Middle frontal gyrus (tissue), 1 donor: Measurements from ENCODE around the gene PLOD1.
A peak's percentile ranks its signal among the peaks of the same experiment; 100 is the strongest.
"Not testable (repeated sequence)": the region's sequence is repeated elsewhere in the genome, so short reads cannot be mapped to it uniquely, and the experiment has no call there.

Experiments
- DNase-seq: peaks from one replicate; pipeline ENCODE4 v3.0.0-alpha.2; 2015; ENCODE audit warnings: low spot score; ENCODE audit errors: extremely low spot score

Gene PLOD1

DNA sequence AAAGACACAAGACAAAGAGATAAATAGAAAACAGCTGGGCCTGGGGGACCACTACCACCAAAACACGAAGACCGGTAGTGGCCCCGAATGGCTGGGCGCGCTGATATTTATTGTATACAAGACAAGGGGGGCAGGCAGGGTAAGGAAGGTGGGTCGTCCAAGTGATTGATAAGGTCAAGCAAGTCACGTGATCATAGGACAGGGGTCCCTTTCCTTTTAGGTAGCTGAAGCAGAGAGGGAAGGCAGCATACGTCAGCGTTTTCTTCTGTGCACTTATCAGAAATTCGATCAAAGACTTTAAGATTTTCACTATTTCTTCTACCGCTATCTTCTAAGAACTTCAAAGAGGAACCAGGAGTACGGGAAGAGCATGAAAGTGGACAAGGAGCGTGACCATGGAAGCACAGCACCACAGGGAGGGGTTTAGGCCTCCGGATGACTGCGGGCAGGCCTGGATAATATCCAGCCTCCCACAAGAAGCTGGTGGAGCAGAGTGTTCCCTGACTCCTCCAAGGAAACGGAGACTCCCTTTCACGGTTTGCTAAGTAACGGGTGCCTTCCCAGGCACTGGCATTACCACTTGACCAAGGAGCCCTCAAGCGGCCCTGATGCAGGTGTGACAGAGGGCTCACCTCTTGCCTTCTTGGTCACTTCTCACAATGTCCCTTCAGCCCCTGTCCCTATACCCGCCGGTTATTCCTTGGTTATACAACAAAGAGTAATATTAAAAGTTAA is 21.9 kb upstream of the PLOD1 start:
- not testable (repeated sequence) for DNase-seq

DNA sequence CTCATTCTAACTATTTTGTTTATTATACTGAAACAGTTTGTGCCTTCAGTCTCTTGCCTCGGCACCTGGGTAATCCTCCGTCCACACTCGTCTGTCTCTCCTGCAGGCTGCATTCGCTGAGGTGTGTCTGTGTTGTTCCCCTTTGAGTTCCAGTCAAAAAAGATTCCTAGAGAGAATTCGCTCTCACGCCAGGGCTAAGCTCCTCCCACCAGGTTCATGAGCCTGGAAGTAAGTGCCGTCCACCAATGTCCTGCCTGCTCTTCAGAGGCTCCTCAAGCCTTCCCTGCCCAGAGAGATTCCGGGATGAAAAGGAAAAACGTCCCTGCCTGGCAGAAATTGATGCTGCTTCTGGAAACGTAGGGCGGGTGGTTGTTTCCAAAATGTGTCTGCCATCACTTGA is 21.2 kb upstream of the PLOD1 start:
- no peak for DNase-seq

DNA sequence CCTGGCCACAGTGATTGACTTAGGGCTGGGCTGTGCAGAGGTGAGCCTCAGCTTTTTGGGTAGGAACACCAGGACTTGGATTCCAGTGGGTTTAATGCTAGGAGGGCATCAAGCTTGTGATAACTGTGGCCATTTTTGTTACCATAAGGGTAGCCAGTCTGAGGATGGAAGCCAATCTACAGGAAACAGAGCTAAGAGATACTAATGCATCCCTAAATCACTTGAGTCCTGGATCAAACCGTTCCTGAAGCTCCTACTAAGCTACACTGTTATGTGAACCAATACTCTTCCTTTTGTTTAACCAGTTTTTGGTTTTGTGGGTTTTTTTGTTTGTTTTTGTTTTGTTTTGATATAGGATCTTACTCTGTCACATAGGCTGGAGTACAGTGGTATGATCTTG is 20.5 kb upstream of the PLOD1 start:
- no peak for DNase-seq

DNA sequence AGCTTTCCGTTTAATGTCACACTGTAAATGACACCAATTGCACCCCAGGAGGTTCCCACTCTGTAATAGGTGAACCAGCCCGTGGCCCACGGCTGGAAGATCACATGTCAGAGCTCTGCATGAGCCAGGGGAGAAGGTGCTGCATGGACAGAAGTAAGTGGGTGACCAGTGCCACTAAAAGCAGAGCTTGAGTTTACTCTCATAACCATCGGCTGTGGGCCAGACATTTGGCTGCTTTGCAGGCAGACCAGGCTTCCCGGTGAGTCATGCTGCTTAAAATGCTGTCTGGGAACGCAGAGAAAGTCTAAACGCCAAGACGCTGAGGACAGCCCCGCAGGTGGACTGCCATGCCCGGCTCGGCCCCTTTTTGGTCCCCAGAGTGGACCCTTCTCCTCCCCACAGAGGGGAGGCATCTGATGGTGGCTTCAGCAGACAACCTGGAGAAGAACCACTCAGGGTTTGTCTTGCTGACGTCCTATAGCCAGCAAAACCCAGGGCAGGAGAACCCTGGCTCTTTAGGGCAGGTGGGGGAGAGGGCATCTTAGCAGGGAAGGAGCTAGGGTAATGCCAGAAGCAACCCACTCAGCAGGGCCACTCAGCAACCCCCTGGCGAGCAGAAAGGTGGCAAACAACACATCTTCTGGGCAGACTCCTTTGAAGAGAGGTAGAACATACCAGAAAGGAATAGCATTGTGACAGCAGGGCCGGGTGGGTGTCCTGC is 15.6 kb upstream of the PLOD1 start:
- peak; percentile 71 for DNase-seq

DNA sequence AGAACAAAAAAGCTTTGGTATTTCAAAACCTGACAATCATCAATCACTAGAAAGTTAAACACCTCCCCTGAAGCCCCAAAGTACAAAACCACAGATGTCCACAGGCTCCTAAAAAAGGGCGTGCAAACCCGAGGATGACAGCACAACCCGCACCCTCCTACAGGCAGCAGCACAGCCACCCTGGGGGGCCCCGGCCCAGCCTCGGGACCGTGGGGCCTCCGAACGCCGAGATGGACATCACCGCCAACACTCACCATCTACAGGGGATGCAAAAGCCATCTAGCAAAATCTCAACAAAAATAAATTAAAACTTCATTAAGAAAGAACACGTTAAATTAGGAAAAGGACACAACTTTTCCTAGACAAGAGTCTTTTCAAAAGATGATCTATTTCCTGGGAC is 14.9 kb upstream of the PLOD1 start:
- no peak for DNase-seq

DNA sequence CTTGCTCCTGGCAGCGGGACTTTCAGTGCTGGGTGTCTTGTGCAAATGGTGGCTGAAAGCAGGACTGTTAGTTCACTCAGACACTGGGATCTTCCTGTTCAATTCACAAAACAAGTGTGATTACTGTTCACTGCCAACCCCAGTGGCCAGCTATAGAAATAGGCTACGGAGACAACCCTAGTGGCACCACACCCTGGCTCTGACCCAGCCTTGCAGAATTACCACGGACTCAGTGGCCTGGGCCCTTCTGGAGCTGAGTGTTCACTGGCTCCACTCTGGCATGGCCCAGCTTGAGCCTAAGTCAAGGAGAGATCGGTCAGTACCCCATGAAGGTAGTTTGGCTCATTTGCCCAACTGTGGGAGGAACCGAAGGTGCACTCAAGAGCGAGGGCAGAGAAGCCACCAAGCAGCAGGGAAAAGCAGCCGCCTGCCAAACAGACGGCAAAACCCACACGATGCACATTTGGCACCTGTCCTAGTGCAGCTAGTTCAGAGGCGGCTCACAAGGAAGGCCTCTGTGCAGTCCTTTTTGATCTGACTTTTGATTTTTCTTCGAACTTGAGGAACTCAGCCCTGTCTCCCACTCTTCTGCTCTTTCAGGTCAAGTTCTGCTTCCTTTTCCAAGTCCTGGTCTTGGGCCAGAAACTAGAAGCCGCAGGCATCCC is 14.1 kb upstream of the PLOD1 start:
- peak; percentile 22 for DNase-seq

DNA sequence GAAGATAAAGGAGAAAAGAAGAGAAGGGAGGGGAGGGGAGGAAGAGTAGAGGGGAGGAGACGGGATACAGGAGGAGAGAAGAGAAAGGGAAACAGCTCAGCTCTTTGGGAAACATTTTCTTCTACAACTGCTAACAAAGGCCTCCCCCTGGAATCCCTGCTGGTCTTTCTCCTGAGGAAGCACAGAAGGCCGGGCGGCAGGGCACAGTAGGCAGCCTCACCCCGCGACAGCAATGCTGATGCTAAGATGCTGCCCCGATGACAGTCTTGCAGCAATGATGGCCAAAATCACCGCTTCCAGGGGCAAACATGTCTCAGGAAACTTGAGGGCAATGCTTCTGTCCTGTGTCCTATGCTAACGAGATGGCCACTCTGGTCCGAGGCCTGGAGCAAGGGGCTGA is 13.5 kb upstream of the PLOD1 start:
- no peak for DNase-seq

DNA sequence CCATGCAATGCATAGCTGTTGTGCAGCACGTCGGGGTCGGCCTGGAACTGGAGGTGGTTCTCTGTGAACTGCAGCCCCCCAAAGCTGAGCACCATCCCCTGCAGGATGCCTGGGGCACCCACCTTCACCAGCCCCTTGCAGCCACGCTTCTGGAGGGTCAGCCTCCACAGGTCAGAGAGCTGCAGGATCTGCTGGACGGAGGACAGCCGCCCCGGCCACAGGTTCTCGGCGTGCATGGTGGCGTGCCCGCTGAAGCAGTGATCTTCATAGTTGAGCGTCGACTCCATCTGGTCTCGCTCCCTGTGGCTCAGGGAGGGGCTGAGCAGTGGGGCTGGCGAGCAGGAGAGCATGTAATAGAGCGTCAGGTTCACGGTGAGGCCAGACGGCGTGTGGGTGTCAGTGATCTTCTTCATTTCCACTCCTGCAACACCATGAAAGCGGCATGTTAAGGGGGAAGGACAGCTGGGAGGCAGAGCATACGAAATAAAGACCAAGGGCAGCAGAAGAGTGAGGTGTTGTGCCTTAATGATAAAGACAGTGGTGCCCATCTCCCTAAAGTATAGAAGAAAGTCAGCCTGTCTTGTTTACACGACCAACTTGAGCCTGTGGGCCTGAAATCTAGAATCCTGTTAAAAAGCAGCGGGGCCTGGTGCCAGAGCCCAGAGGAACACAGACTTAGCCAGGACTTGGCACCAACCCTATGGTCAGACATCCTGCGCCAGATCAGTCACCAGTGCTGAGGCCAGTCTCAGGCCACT is 11.3 kb upstream of the PLOD1 start:
- DNase-seq = no peak

DNA sequence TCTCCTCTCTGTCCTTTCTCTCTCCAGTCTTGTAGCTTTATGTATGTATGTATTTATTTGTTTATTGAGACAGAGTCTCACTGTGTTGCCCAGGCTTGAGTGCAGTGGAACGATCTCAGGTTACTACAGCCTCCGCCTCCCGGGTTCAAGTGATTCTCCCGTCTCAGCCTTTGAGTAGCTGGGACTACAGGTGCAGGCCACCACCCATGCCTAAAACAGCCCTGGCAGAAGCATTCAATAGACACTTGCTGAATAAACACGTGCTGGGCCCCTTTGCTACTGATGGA is 10.7 kb upstream of the PLOD1 start:
- DNase-seq = no peak

DNA sequence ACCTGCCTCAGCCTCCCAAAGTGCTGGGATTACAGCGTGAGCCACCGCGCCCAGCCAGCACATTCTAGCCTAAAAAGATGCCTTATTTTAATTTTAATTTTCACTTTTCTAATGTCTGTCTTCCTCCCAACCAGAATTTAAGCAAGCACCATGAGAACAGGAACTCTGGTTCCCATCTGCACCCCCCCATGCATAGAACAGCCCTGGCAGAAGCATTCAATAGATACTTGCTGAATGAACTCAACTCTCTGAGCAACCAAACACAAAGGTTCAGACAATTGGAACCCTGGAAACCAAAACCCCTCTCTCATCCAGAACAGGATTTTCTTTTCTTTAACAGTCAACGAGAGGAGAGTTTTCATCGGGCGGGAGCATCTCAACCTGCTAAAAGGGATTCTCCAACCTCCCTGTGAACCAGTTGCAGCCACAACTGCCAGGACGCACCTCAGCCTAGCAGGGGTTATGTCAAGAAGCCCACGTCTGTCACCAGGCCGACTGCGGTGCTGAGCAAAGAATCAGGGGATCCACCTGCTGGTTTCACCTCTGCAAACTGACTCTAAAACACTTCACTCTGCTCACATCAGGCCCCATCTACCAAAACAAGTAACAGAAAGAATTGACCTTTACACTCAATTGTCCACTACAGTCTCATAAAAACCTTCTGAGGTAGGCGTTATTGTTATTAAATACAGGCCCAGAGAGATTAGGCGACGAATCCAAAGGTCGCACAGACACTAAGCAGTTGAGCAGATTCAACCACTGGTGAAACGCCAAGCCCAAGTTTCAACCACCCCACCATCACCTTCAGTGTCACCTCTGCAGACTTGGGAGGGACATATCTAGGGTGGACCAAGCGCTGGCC is 10.0 kb upstream of the PLOD1 start:
- DNase-seq = no peak

DNA sequence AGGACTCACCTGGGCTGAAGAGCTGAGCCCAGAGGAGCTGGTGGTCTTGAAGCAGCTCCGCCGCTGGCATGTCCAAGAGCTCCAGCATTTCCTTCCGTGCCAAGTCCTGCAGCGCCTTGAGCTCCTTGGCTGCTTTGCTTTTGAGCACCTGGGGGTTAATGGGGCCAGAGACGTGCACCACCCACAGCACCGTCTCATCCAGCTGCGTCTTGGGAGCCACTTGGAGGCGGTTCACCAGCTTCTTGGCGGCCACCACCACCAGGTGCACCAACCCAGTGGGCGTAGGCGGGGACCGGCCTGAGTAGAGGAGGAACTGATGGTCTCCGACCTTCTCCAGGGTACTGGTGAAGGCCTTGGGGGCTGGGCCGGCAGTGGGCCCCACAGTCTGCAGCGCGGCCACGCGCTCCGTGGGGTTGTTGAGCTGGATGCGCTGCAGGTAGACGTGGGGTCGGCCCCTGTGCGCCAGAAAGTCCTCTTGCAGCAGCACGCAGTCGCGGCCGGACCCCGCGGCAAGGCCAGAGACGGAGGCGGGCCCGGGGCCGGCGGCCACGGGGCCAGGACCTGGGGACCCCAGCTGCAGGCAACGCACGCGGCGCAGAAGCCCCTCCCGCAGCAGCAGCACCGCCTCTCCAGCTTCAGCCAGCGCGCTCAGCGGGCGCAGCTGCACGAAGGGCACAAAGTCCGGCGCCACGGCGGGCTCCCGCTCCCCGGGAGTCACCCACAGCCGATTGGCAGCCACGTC is 9.2 kb upstream of the PLOD1 start:
- DNase-seq = not testable (repeated sequence)

DNA sequence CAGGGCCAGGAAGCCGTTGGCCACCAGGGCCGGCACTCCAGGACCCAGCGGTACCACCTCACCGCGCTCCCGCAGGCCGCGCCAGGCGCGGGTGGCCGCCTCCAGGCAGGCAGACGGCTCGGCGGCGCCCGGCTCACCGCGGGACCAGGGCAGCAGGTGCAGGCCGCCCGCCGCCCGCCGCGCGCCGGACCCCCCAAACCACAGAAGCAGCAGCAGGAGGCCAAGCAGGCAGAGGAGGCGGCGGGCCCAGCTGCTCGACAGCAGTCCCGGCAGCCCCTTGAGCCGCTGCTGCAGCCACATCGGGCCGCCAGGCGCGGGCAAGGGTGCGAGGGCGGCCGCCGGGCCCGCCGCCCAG is 8.6 kb upstream of the PLOD1 start:
- no peak for DNase-seq

DNA sequence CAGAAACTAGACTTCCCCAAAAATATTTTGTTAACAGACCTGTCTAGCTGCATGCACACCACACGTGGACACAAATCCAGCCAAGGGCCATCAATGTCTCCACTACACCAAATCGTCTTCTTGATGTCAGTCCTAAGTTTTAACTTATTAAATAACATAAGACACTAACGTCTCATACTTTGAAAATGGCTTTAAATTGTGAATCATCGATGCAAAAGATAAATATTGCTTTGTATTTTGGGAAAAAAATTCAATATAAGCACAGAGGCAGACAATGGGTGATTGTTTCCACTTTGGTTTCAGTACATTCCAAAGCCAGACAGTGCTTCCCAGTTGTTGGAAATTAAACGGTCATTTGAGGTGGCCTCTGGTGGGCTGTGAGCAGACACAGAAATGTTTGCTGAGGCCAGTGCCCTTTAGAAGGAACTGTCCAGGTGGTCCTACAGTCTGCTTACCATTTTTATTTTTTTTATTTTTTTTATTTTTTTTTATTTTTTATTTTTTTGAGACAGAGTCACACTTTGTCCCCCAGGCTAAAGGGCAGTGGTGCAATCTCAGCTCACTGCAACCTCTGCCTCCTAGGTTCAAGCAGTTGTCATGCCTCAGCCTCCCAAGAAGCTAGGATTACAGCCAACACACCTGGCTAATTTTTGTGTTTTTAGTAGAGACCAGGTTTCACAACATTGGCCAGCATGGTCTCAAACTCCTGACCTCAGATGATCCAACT is 6.5 kb upstream of the PLOD1 start:
- DNase-seq = no peak

DNA sequence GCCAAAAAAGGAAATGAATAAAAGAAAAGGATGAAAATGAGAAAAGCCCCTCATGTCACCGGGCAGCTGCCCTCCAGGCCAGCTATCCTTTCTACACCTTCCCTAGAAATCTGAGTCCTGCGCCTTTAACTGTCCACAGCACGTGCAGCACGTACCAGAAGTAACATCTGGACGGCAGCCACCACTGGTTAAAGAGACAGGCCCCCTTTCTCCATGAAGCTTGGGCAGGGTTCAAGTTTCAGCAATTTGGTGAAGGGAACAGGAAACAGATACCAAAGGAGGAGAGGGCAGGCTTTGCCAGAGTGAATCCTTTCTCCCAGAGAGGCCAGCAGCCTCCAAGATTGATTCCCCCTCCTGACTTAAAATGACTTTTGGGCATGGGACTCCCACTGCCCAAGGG is 4.7 kb upstream of the PLOD1 start:
- DNase-seq = no peak

DNA sequence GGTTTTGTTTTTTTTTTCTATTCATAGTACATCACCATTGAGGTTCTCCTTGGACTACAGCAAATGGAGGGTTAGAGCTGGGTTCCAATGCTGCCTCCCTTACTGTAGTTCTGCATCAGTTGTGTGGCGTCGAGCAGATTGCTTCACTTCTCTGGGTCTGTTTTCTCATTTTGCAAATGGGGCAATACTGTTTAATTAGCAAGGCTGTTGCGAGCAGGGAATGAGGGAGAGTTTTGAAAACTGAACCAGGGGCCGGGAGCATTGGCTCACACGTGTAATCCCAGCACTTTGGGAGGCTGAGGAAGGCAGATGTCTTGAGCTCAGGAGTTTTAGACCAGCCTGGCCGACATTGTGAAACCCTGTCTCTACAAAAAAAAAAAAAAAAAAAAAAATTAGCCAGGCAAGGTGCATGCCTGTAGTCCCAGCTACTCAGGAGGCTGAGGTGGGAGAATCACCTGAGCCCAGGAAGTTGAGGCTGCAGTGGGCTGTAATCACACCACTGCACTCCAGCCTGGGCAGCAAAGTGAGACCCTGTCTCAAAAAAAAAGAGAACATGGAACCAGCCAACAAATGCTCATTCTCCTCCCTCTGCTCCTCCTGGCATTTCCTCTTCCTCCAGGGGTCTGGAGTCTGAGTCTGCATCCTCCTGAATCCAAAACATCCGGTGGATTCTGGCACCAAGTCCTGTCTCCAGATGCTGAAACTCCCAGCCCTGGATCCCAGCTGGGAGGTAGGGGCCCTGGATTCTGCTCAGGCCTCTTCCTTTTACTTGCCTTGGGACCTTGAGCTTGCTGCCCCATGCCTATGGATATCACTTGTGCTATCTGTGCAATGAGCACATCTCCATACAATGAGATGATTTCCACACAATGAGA is 3.7 kb upstream of the PLOD1 start:
- DNase-seq = no peak

DNA sequence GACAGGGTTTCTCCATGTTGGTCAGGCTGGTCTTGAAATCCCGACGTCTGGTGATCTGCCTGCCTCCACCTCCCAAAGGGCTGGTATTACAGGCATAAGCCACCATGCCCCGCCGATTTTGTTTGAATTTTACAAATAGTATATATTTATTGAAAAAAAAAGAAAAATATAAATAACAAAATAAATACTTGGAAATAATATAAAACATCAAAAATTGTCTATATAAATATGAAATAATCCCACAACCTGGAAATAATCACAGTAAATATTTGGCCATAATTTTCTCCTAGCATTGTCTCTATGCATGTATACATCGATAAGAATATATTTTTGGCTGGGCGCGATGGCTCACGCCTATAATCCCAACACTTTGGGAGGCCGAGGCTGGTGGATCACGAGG is 2.7 kb upstream of the PLOD1 start:
- DNase-seq = no peak

DNA sequence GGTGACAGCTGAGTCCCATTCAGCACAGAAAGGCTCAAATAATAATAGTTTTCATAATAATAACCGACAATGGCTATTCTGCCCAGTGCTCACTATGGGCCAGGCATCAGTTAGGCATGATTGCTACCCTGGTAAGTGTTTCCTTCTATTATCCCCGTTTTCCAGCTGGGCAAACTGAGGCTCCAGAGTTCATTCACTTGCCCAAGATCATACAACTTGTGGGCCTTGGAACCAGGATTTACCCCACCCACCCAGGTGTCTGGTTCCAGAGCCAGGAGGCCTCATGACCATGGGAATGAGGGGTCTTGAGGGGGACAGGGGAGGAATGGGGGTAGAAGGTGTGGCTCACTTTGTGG is 518 bp downstream of the PLOD1 start:
- DNase-seq = no peak

DNA sequence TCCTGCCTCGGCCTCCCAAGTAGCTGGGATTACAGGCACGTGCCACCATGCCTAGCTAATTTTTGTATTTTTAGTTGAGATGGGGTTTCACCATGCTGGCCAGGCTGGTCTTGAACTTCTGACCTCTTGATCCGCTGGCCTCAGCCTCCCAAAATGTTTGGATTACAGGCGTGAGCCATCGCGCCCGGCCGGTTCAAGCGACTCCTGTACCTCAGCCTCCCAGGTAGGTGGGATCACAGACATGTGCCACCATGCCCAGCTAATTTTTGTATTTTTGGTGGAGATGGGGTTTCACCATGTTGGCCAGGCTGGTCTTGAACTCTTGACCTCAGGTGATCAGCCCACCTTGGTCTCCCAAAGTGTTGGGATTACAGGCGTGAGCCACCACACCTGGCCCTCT is 1.2 kb downstream of the PLOD1 start:
- not testable (repeated sequence) for DNase-seq
